HG02759 (cell line): ENCODE measurements around the gene GDPD5.

ENCODE experiments used
- ATAC-seq: cut with Tn5 transposase; IDR thresholded peaks from one replicate; pipeline ENCODE4 v1.9.1; 2021; ENCODE audit warnings: mild to moderate bottlenecking, moderate library complexity; ENCODE audit not compliant: unreplicated experiment

Gene GDPD5

GRCh38 chr11:75525433-75526191 lies at the start of gene GDPD5:
TSS of gene GDPD5 (minus strand) at chr11:75525941. CDS start at chr11:75477735, 48,206 bp downstream.
- peak; percentile 80 for ATAC-seq

GRCh38 chr11:75574698-75575602 lies 49.2 kb upstream of the GDPD5 start:
- no peak for ATAC-seq

- no peak for ATAC-seq
Observed at GRCh38 chr11:75572744-75573143, 47.0 kb upstream of the GDPD5 start.

GRCh38 chr11:75571625-75572024 lies 45.9 kb upstream of the GDPD5 start:
- ATAC-seq, result no peak

- ATAC-seq, result no peak
Observed at GRCh38 chr11:75570559-75571139, 44.9 kb upstream of the GDPD5 start.

GRCh38 chr11:75568616-75569219 lies 43.0 kb upstream of the GDPD5 start:
- ATAC-seq, result no peak

- no peak for ATAC-seq
Observed at GRCh38 chr11:75567971-75568370, 42.2 kb upstream of the GDPD5 start.

- ATAC-seq, result no peak
Observed at GRCh38 chr11:75566763-75567279, 41.1 kb upstream of the GDPD5 start.

GRCh38 chr11:75565916-75566762 lies 40.4 kb upstream of the GDPD5 start:
- no peak for ATAC-seq

GRCh38 chr11:75565221-75565814 lies 39.6 kb upstream of the GDPD5 start:
- ATAC-seq, result no peak

- ATAC-seq, result no peak
Observed at GRCh38 chr11:75563978-75564552, 38.3 kb upstream of the GDPD5 start.

GRCh38 chr11:75563501-75563977 lies 37.8 kb upstream of the GDPD5 start:
- no peak for ATAC-seq

GRCh38 chr11:75562836-75563484 lies 37.2 kb upstream of the GDPD5 start:
- no peak for ATAC-seq

- ATAC-seq, result peak; percentile 87
Observed at GRCh38 chr11:75562048-75562835, 36.5 kb upstream of the GDPD5 start, which contains the start of gene SERPINH1. TSS of gene SERPINH1 (plus strand) at chr11:75562253. CDS start at chr11:75566350, 4,097 bp downstream.

GRCh38 chr11:75561426-75562047 lies 35.8 kb upstream of the GDPD5 start:
- ATAC-seq, result peak; percentile 13

GRCh38 chr11:75560644-75561043 lies 34.9 kb upstream of the GDPD5 start:
- ATAC-seq, result no peak
